BE2C (cell line): ENCODE results near the gene SEMA4D.

Experiments
- DNase-seq: peaks from one replicate; pipeline ENCODE4 v3.0.0-alpha.2; 2020
- H3K27me3 ChIP-seq: fragments of 250-450 bp; sonication (Bioruptor Pico); 2 replicates; pipeline ENCODE4 v1.5.1; 2020; ENCODE audit warnings: mild to moderate bottlenecking
- H3K36me3 ChIP-seq: fragments of 250-450 bp; sonication (Bioruptor Pico); 2 replicates; pipeline ENCODE4 v1.5.1; 2020; ENCODE audit warnings: mild to moderate bottlenecking
- H3K4me1 ChIP-seq: fragments of 250-450 bp; sonication (Bioruptor Pico); 2 replicates; pipeline ENCODE4 v1.5.1; 2020
- H3K4me3 ChIP-seq: 2 replicates; pipeline ENCODE4 v1.5.1; 2011; ENCODE audit warnings: low read depth, low read length
- H3K9me3 ChIP-seq: fragments of 250-450 bp; sonication (Bioruptor Pico); 2 replicates; pipeline ENCODE4 v1.5.1; 2020
- CTCF ChIP-seq: IDR thresholded peaks from 2 replicates; pipeline ENCODE4 v1.5.1; 2012; ENCODE audit warnings: mild to moderate bottlenecking, low read depth, low read length

Gene SEMA4D

GRCh38 chr9:89491694-89492093 lies 6.2 kb downstream of the SEMA4D start:
- no peak for DNase-seq
- no peak for TF ChIP-seq CTCF
- H3K36me3 ChIP-seq, result no peaks in the 10 kb centered on the region
- no peaks in the 10 kb centered on the region for H3K9me3 ChIP-seq
- no peak overlapping the region for H3K4me3 ChIP-seq
- no peaks in the 10 kb centered on the region for H3K27me3 ChIP-seq
- H3K4me1 ChIP-seq, result no peaks in the 10 kb centered on the region

GRCh38 chr9:89489548-89490530 lies 8.1 kb downstream of the SEMA4D start:
- H3K9me3 ChIP-seq, result no peaks in the 10 kb centered on the region
- no peak overlapping the region for H3K4me3 ChIP-seq
- H3K4me1 ChIP-seq, result no peaks in the 10 kb centered on the region
- no peaks in the 10 kb centered on the region for H3K27me3 ChIP-seq
- no peaks in the 10 kb centered on the region for H3K36me3 ChIP-seq
- no peak for TF ChIP-seq CTCF
- no peak for DNase-seq

- Histone ChIP-seq H3K4me3 (no peak overlapping the region), H3K36me3 (no peaks in the 10 kb centered on the region), H3K9me3 (no peaks in the 10 kb centered on the region), H3K27me3 (no peaks in the 10 kb centered on the region), H3K4me1 (no peaks in the 10 kb centered on the region)
- no peak for DNase-seq
- TF ChIP-seq CTCF, result no peak
Observed at GRCh38 chr9:89488936-89489335, 9.0 kb downstream of the SEMA4D start.

GRCh38 chr9:89488131-89488530 lies 9.8 kb downstream of the SEMA4D start:
- Histone ChIP-seq H3K4me3 (no peak overlapping the region), H3K36me3 (no peaks in the 10 kb centered on the region), H3K27me3 (no peaks in the 10 kb centered on the region), H3K9me3 (no peaks in the 10 kb centered on the region), H3K4me1 (no peaks in the 10 kb centered on the region)
- TF ChIP-seq CTCF, result no peak
- DNase-seq, result no peak

GRCh38 chr9:89486681-89487080 lies 11.2 kb downstream of the SEMA4D start:
- Histone ChIP-seq H3K27me3 (no peaks in the 10 kb centered on the region), H3K9me3 (no peaks in the 10 kb centered on the region), H3K36me3 (no peaks in the 10 kb centered on the region), H3K4me1 (no peaks in the 10 kb centered on the region), H3K4me3 (no peak overlapping the region)
- no peak for TF ChIP-seq CTCF
- no peak for DNase-seq
